GM12891 (cell line): ENCODE results near the gene IDH1.

Experiments used
- POLR2A ChIP-seq: IDR thresholded peaks from 2 replicates; pipeline ENCODE4 v1.6.1; 2011; ENCODE audit warnings: low read depth, low read length, control low read depth
- TAF1 ChIP-seq: IDR thresholded peaks from 2 replicates; pipeline ENCODE4 v1.6.1; 2011; ENCODE audit warnings: low read depth, low read length, control low read depth

DNA sequence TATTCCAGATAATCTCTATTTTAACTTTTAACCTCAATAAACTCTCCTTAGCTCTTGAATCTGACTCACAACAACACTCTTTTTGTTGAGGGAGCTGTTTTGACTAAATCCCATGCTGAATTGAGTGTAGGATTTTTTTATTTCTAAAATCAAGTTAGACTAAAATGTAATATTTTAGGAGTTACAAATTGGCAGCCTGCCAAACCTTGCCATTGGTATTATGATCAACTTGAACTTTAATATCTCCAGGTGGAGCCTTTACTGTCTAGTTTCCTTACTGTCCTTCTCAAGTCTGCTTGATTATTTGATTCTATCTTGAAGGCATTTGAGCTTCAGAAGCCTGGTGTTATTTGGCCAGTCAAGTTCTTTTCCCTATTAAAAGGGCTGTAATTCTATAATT lies 19.9 kb upstream of the IDH1 start:
- TF ChIP-seq TAF1: no peak
- no peak for TF ChIP-seq POLR2A
